Esophagus muscularis mucosa (tissue), 4 donors: ENCODE data around the gene POU1F1. TPM values are rescaled to one million over a fixed set of nuclear protein-coding genes. Genes with fewer than 3 reads are reported as not detected.
"Not testable (repeated sequence)": the region's sequence is repeated elsewhere in the genome, so short reads cannot be mapped to it uniquely, and the experiment has no call there.

Experiments used
- DNase-seq: peaks from one replicate; pipeline ENCODE4 v3.0.0-alpha.2; 2017; ENCODE audit errors: extremely low spot score
- H3K27ac ChIP-seq, 4 donors: fragments of 200-600 bp; sonication (generic); replicated peaks in 1 of 4; 1 replicate in 3 of 4; 2 replicates in 1 of 4; pipeline ENCODE4 v1.5.1; 2016 to 2019; ENCODE audit warnings: mild to moderate bottlenecking in 1 of 4
- H3K27me3 ChIP-seq, 4 donors: fragments of 200-600 bp; sonication (generic); one replicate each; pipeline versions ENCODE4 v1.5.1 to v1.6.0; 2016 to 2019
- H3K36me3 ChIP-seq, 4 donors: fragments of 200-600 bp; sonication (generic); one replicate each; pipeline ENCODE4 v1.5.1; 2016 to 2019
- H3K4me1 ChIP-seq, 4 donors: fragments of 200-600 bp; sonication (generic); one replicate each; pipeline ENCODE4 v1.5.1; 2016 to 2019
- H3K4me3 ChIP-seq, 4 donors: fragments of 200-600 bp; sonication (generic); 1 replicate in 2 of 4; 2 replicates in 2 of 4; pipeline ENCODE4 v1.5.1; 2016 to 2019; ENCODE audit warnings: mild to moderate bottlenecking in 4 of 4, moderate library complexity in 1 of 4
- H3K9me3 ChIP-seq, 4 donors: fragments of 200-600 bp; sonication (generic); 1 replicate in 3 of 4; 2 replicates in 1 of 4; pipeline ENCODE4 v1.5.1; 2016 to 2019
- EP300 ChIP-seq: sonication (generic); formaldehyde crosslinking; IDR thresholded peaks from one replicate; pipeline ENCODE4 v1.6.1; 2017; ENCODE audit warnings: antibody characterized with exemption
- POLR2A ChIP-seq: fragments of 450-650 bp; IDR thresholded peaks from one replicate; pipeline ENCODE4 v1.6.1; 2017; ENCODE audit warnings: antibody characterized with exemption, moderate library complexity, mild to moderate bottlenecking, low read depth
- POLR2AphosphoS5 ChIP-seq, 2 donors: sonication (generic); formaldehyde crosslinking; IDR thresholded peaks; one replicate each; pipeline ENCODE4 v1.6.1; 2017; ENCODE audit warnings: antibody characterized with exemption in 2 of 2
- WGBS: methylation state at CpG from one replicate; pipeline ENCODE4 v1.1.5; 2018; 5-methylcytosine and 5-hydroxymethylcytosine counted together
- intact Hi-C: fragments of 100-400 bp; cut with DNase I; formaldehyde crosslinking; loops from one replicate; pipeline ENCODE4 v1.15.1; 2023
- total RNA-seq, 4 donors: library from RNA; depleted of rRNA; stranded (reverse); fragments of >200 nt; gene quantifications; one replicate each; pipeline versions ENCODE4 v1.1.0 to v1.2.1, GENCODE V29; 2016
- TF ChIP-seq, protein P1 (sequence below), 3 experiments: fragments of 200-600 bp in 2 of 3; fragments of 450-650 bp in 1 of 3; sonication (generic) in 2 of 3; IDR thresholded peaks; one replicate each; pipeline ENCODE4 v1.5.1; 2017 to 2019; ENCODE audit warnings: antibody characterized with exemption in 3 of 3, mild to moderate bottlenecking in 2 of 3, moderate library complexity in 1 of 3

The POU1F1 gene
- total RNA-seq, 4 donors from 2014 or later = not detected

DNA sequence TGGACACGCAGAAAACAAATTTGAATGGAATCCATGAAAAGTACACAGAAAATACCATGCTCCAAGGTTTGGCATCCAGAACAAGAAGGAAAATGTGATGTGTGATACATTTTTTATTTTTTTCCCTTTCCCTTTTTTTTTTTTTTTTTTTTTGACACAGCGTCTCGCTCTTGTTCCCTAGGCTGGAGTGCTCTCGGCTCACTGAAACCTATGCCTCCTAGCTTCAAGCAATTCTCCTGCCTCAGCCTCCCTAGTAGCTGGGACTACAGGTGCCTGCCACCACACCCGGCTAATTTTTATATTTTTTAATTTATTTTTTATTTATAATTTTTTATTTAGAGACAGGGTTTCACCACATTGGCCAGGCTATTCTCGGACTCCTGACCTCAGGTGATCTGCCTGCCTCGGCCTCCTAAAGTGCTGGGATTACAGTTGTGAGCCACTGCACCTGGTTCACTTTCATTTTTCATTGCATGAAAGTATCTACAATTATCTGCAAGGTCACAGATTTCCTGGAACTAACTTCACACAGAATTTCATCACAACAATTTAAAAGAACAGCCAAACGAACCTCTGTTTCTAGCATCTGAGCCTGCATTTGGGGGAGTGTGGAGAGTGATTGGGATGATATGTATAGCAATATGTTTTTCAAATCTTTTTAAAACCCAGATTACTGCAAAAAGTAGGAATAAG lies 8.3 kb downstream of the POU1F1 start:
- H3K4me3 ChIP-seq = no peak overlapping the region
- H3K4me1 ChIP-seq = no peaks in the 10 kb centered on the region
- H3K27ac ChIP-seq = no peak overlapping the region
- intact Hi-C loops = no loop called here
- no peak for DNase-seq
- H3K36me3 ChIP-seq = no peaks in the 10 kb centered on the region
- H3K9me3 ChIP-seq = no peaks in the 10 kb centered on the region
- TF ChIP-seq EP300 (no peak), POLR2A (no peak), POLR2AphosphoS5 (IDR thresholded peaks at IDR 0.05) (no peak)
- TF ChIP-seq, protein P1, sequence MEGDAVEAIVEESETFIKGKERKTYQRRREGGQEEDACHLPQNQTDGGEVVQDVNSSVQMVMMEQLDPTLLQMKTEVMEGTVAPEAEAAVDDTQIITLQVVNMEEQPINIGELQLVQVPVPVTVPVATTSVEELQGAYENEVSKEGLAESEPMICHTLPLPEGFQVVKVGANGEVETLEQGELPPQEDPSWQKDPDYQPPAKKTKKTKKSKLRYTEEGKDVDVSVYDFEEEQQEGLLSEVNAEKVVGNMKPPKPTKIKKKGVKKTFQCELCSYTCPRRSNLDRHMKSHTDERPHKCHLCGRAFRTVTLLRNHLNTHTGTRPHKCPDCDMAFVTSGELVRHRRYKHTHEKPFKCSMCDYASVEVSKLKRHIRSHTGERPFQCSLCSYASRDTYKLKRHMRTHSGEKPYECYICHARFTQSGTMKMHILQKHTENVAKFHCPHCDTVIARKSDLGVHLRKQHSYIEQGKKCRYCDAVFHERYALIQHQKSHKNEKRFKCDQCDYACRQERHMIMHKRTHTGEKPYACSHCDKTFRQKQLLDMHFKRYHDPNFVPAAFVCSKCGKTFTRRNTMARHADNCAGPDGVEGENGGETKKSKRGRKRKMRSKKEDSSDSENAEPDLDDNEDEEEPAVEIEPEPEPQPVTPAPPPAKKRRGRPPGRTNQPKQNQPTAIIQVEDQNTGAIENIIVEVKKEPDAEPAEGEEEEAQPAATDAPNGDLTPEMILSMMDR (IDR thresholded peaks at IDR 0.05) = no peak
- 84% methylated on average over 8 of the region's 8 CpGs for WGBS
- no peaks in the 10 kb centered on the region for H3K27me3 ChIP-seq

DNA sequence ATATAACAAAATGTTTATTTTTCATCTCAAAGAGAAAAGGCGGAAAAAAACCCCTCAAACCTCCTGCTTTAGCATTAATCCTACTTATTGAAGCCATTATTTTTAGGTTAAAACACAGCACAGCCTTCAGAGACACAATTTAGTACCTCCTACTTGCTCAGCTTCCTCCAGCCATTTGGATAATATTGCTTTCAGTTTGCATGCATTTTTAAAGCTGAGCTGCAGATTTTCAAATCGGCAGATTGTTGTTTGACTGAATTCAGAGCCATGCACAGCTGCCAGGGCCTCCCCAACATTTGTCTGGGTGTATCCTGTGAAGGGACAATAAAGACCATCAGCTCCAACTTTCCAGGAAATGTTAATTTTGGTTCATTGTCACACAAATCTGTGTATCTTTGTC lies 14.5 kb downstream of the POU1F1 start:
- DNase-seq = no peak
- Histone ChIP-seq H3K9me3 (no peaks in the 10 kb centered on the region), H3K27ac (no peak overlapping the region), H3K4me3 (no peak overlapping the region), H3K27me3 (no peaks in the 10 kb centered on the region), H3K4me1 (no peaks in the 10 kb centered on the region), H3K36me3 (no peaks in the 10 kb centered on the region)
- TF ChIP-seq, protein P1 (IDR thresholded peaks at IDR 0.05) = no peak
- TF ChIP-seq POLR2AphosphoS5 (IDR thresholded peaks at IDR 0.05) (no peak), EP300 (no peak), POLR2A (no peak)
- WGBS = 50% methylated on average over 2 of the region's 2 CpGs
- intact Hi-C loops = no loop called here

DNA sequence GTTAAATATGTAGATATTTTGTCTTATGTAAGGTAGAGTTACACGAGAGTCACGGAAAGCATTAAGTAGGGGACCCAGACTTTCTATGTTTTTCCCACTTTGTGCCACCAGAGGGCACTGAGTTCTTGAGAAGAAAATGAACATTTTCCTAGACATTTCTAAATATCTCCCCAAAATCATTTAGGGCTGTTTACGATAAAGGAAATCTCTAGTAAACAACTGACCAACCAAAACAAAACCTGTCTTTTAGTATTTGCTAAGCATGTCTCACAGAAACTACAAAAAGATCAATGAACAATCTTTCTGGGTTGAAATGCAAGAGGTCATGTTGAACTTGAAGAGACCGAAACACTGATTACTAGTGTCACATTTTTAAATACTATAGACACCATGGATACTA lies 16.1 kb downstream of the POU1F1 start:
- TF ChIP-seq, protein P1 (IDR thresholded peaks at IDR 0.05) = peak; percentile 35 to 63 (median 48)
- TF ChIP-seq POLR2A = no peak
- no peak for TF ChIP-seq POLR2AphosphoS5 (IDR thresholded peaks at IDR 0.05)
- TF ChIP-seq EP300 = no peak
- WGBS = 50% methylated on average over 4 of the region's 4 CpGs
- peaks cover 0 to 10% (median 1%) of the 10 kb centered on the region in 4 donors for H3K36me3 ChIP-seq
- intact Hi-C loops = no loop called here
- H3K27ac ChIP-seq = no peak overlapping the region
- no peaks in the 10 kb centered on the region for H3K27me3 ChIP-seq
- no peaks in the 10 kb centered on the region for H3K4me1 ChIP-seq
- no peaks in the 10 kb centered on the region for H3K9me3 ChIP-seq
- DNase-seq = no peak
- no peak overlapping the region for H3K4me3 ChIP-seq

DNA sequence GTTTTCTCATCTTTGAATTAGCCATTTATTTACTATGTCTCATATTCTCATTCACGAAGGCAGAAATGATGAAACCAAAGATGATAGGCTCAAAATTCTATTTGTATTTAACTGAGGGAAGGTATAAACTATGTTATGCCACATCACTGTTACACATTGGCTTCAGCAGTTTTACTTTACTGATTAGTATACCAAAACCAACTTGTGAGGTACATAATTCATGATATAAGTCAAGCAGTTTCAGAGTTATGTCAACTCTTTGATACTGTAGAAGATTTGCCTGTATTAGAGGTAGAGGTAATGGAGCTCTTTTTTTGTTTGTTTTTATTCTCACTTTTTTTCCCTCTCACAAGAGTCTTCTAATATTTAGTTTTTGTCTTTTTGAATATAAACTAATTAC lies 26.4 kb downstream of the POU1F1 start:
- no peak overlapping the region for H3K27ac ChIP-seq
- peaks cover 0 to 7% (median 2%) of the 10 kb centered on the region in 4 donors for H3K4me1 ChIP-seq
- TF ChIP-seq POLR2A = no peak
- TF ChIP-seq EP300 = no peak
- no peak for TF ChIP-seq POLR2AphosphoS5 (IDR thresholded peaks at IDR 0.05)
- TF ChIP-seq, protein P1 (IDR thresholded peaks at IDR 0.05) = no peak
- no peak for DNase-seq
- H3K27me3 ChIP-seq = no peaks in the 10 kb centered on the region
- no peaks in the 10 kb centered on the region for H3K9me3 ChIP-seq
- intact Hi-C loops = no loop called here
- peaks cover 9 to 61% (median 31%) of the 10 kb centered on the region in 4 donors for H3K36me3 ChIP-seq
- WGBS = 98% methylated on average over 1 of the region's 1 CpG
- H3K4me3 ChIP-seq = no peak overlapping the region

DNA sequence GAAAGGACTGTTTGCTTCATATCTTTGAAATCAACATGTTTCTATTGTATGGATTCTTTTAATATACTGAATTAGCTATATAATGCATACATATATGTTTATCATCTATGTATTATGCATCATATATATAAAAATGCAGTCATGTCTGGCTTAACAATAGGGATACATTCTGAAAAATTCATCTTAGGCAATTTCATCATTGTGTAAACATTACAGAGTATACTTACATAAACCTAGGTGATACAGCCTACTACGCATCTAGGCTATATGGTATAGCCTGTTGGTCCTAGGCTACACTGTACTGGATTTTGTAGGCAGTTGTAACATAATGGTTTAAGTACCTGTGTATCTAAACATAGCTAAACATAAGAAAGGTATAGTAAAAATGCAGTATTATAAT lies 27.6 kb downstream of the POU1F1 start:
- peaks cover 0 to 7% (median 2%) of the 10 kb centered on the region in 4 donors for H3K4me1 ChIP-seq
- H3K36me3 ChIP-seq = peaks cover 9 to 53% (median 26%) of the 10 kb centered on the region in 4 donors
- no peak for DNase-seq
- no peak for TF ChIP-seq POLR2A
- TF ChIP-seq, protein P1 (IDR thresholded peaks at IDR 0.05) = no peak
- TF ChIP-seq POLR2AphosphoS5 (IDR thresholded peaks at IDR 0.05) = no peak
- TF ChIP-seq EP300 = no peak
- WGBS = 100% methylated on average over 1 of the region's 1 CpG
- H3K27me3 ChIP-seq = no peaks in the 10 kb centered on the region
- H3K27ac ChIP-seq = no peak overlapping the region
- intact Hi-C loops = no loop called here
- H3K4me3 ChIP-seq = no peak overlapping the region
- no peaks in the 10 kb centered on the region for H3K9me3 ChIP-seq

DNA sequence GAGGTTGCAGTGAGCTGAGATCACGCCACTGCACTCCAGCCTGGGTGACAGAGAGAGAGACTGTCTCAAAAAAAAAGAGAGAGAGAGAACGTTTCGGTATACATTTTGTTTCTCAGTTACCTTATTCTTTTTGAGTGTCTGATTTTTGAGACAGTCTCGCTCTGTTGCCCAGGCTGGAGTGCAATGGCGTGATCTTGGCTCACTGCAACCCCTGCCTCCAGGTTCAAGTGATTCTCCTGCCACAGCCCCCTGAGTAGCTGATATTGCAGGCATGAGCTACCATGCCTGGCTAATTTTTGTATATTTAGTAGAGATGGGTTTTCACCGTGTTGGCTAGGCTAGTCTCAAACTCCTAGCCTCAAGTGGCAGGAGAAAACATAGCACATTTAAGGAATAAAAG lies 28.2 kb downstream of the POU1F1 start:
- DNase-seq, H3K4me3 ChIP-seq, H3K27ac ChIP-seq, H3K27me3 ChIP-seq, H3K4me1 ChIP-seq, intact Hi-C loops, H3K9me3 ChIP-seq: not testable (repeated sequence)
- 93% methylated on average over 6 of the region's 6 CpGs for WGBS
- H3K36me3 ChIP-seq = peaks cover 9 to 47% (median 23%) of the 10 kb centered on the region in 4 donors
